Measurements from ENCODE around the gene MEMO1.
"Not testable (repeated sequence)": the region's sequence is repeated elsewhere in the genome, so short reads cannot be mapped to it uniquely, and the experiment has no call there.

MEMO1 gene

DNA sequence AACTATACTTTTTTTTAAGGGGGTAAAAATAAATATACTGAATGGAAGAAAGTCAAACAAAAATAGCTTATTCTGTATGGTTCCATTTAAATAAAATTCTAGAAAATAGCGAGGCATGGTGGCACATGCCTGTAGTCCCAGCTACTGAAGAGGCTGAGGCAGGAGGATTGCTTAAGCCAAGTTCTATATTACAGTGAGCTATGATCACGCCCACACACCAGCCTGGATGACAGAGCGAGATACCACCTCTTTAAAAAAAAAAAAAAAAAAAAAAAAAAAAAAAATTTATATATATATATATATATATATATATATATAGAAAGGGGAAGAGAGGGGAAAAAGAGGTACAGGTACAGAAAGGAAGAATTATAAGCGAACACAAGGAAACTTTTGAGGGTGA is 77.7 kb downstream of the MEMO1 start:
- H3K27me3 Mint-ChIP-seq (ENCODE audit: low read depth), result no peaks in the 10 kb centered on the region
- DNase-seq (ENCODE audit: low spot score), result no peak
- H3K36me3 Mint-ChIP-seq (ENCODE audit: low read depth), result peaks cover 8% of the 10 kb centered on the region
- H3K4me3 Mint-ChIP-seq, result no peak overlapping the region
- H3K27ac Mint-ChIP-seq, result no peak overlapping the region
- H3K4me1 Mint-ChIP-seq (ENCODE audit: low read depth), result peaks cover 6% of the 10 kb centered on the region
- H3K9me3 Mint-ChIP-seq, result no peaks in the 10 kb centered on the region

DNA sequence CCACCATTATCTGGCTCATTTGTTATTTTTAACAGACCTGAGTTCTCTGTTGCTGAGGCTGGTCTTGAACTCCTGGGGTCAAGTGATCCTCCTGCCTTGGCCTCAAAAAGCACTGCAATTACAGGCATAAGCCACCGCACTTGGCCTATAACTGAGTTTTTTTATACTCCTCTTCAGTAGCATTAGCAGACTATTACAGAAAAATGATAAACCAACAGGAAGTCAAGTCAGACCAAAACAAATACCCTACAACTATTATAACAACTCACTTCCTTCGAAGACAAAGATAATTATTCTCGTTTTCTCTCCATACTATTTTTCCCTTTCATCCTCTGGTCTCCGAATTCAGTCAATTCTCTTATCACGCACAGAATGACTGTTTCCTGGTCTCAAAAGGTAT is 78.2 kb downstream of the MEMO1 start:
- no peaks in the 10 kb centered on the region for H3K9me3 Mint-ChIP-seq
- no peaks in the 10 kb centered on the region for H3K27me3 Mint-ChIP-seq (ENCODE audit: low read depth)
- H3K36me3 Mint-ChIP-seq (ENCODE audit: low read depth), result peaks cover 8% of the 10 kb centered on the region
- no peak for DNase-seq (ENCODE audit: low spot score)
- H3K4me1 Mint-ChIP-seq (ENCODE audit: low read depth), result peaks cover 6% of the 10 kb centered on the region
- no peak overlapping the region for H3K27ac Mint-ChIP-seq
- H3K4me3 Mint-ChIP-seq, result no peak overlapping the region

DNA sequence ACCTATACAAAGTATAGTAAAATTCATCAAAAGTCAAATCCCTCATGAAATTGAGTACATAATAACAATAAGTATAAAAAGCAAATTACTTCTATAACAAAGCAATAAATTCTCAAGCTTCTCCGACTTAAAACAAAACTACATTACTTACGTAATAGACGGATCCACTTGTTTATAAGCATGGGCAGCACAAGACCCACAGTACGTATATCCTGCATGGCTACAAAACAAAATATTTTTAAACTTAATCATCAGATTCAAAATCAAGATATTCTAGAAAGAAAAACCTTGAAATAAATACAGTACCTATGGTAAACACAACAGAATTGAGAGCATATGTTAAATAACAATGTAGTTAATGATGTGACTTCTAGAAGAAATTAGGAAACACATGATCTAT is 78.9 kb downstream of the MEMO1 start:
- Mint-ChIP-seq H3K4me3 (no peak overlapping the region), H3K27ac (no peak overlapping the region), H3K27me3 (ENCODE audit: low read depth) (no peaks in the 10 kb centered on the region), H3K4me1 (ENCODE audit: low read depth) (peaks cover 6% of the 10 kb centered on the region), H3K9me3 (no peaks in the 10 kb centered on the region), H3K36me3 (ENCODE audit: low read depth) (peaks cover 8% of the 10 kb centered on the region)
- no peak for DNase-seq (ENCODE audit: low spot score)

DNA sequence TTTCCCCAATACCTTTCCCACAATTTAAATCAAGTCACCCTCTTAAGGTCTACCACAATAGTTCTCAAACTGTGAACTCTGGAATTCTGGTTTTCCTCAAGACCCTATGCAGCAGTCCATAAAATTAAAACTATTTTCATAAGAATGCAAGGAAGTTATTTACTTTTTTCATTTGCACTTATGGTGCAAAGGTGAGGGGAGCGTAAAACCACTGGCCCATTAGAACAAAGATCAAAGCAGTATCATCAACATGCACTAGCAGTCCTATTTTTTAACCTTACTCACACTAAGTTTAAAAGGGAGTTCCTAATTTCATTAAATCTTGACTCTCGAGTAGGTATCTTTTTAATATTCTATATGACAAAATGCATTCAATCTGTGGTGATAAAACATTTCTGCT is 85.3 kb downstream of the MEMO1 start:
- H3K9me3 Mint-ChIP-seq, result no peaks in the 10 kb centered on the region
- DNase-seq (ENCODE audit: low spot score), result no peak
- H3K27ac Mint-ChIP-seq, result no peak overlapping the region
- no peak overlapping the region for H3K4me3 Mint-ChIP-seq
- no peaks in the 10 kb centered on the region for H3K27me3 Mint-ChIP-seq (ENCODE audit: low read depth)
- H3K36me3 Mint-ChIP-seq (ENCODE audit: low read depth), result peaks cover 6% of the 10 kb centered on the region
- H3K4me1 Mint-ChIP-seq (ENCODE audit: low read depth), result peaks cover 13% of the 10 kb centered on the region

DNA sequence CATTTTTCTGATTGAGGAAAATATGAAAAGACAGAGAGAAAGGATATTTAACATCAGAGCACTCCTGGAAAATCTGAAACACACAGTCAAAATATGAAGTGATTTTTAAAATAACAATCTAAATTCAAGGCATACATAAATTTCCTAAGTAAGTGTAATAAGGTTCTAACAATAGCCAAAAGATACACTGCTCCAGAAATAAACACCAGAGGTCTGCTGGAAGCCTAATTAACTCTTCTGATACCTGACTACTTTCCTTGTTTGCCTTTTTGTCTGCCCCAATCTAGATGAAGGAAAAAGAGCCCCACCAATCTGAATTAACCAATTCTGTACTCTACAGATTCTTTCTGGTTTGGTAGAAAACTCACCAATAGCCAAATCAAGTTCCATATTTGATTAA is 87.1 kb downstream of the MEMO1 start:
- peaks cover 13% of the 10 kb centered on the region for H3K4me1 Mint-ChIP-seq (ENCODE audit: low read depth)
- no peak for DNase-seq (ENCODE audit: low spot score)
- no peak overlapping the region for H3K27ac Mint-ChIP-seq
- H3K36me3 Mint-ChIP-seq (ENCODE audit: low read depth), result peaks cover 5% of the 10 kb centered on the region
- no peak overlapping the region for H3K4me3 Mint-ChIP-seq
- no peaks in the 10 kb centered on the region for H3K27me3 Mint-ChIP-seq (ENCODE audit: low read depth)
- no peaks in the 10 kb centered on the region for H3K9me3 Mint-ChIP-seq

DNA sequence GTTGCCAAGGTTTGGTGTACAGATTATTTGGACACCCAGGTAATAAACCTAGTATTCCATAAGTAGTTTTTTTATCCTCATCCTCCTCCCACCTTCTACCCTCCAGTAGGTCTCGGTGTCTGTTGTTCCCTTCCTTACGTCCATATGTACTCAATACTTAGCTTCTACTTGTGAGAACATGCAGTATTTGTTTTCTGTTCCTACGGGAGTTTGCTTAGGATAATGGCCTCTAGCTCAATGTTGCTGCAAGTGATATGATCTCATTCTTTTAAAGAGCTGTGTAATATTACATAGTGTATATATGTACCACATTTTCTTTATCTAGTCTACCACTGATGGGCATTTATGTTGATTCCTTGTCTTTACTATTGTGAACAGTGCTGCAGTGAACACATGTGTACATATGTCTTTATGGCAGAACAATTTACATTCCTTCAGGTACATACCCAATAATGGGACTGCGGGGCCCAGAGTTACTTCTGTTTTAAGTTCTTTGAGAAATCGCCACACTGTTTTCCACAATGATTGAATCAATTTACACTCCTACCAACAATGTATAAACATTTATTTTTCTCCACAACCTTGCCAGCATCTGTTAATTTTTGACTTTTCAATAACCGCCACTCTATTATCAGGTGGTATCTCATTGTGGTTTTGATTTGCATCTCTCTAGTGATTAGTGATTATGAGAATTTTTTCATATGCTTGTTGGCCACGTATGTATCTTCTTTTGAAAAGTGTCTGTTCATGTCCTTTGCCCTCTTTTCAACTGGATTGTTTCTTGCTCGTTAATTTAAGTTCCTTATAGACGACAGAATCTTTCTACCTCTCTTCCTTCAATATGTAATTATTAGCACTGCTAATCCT is 88.0 kb downstream of the MEMO1 start:
- H3K27me3 Mint-ChIP-seq (ENCODE audit: low read depth), result no peaks in the 10 kb centered on the region
- H3K36me3 Mint-ChIP-seq (ENCODE audit: low read depth), result peaks cover 5% of the 10 kb centered on the region
- no peak overlapping the region for H3K27ac Mint-ChIP-seq
- H3K4me1 Mint-ChIP-seq (ENCODE audit: low read depth), result peaks cover 13% of the 10 kb centered on the region
- H3K4me3 Mint-ChIP-seq, result no peak overlapping the region
- H3K9me3 Mint-ChIP-seq, result no peaks in the 10 kb centered on the region
- DNase-seq (ENCODE audit: low spot score), result no peak

DNA sequence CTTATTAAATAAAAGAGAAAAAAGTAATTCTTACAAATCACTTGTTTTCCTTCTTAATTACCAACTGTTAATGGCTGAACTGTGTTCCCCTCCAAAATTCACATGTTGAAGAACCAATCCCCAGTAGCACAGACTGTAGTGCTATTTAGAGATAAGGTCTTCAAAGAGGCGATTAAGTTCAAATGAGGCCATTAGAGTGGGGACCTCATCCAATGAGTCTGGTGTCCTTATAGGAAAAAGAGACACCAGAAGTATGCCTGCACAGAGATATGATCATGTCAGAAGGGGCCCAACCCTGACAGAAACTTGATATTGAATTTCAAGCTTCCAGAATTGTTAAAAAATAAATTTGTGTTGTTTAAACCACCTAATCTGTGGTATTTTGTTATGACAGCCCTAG is 89.8 kb downstream of the MEMO1 start:
- Mint-ChIP-seq H3K27ac (no peak overlapping the region), H3K36me3 (ENCODE audit: low read depth) (peaks cover 5% of the 10 kb centered on the region), H3K27me3 (ENCODE audit: low read depth) (no peaks in the 10 kb centered on the region), H3K4me1 (ENCODE audit: low read depth) (peaks cover 13% of the 10 kb centered on the region), H3K4me3 (no peak overlapping the region), H3K9me3 (no peaks in the 10 kb centered on the region)
- DNase-seq (ENCODE audit: low spot score), result no peak

DNA sequence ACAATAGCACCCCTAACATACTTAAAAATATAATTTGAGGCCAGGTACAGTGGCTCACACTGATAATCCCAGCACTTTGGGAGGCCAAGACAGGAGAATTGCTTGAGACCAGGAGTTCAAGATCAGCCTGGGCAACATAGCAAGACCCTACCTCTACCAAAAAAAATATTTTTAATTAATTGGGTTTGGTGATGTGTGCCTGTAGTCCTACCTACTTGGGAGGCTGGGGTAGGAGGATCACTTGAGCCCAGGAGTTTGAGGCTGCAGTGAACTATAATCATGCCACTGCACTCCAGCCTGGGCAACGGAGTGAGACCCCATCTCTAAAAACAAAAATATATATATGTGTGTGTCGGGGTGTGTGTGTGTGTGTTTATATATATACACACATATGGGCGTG is 91.3 kb downstream of the MEMO1 start:
- DNase-seq (ENCODE audit: low spot score), result no peak
- no peak overlapping the region for H3K4me3 Mint-ChIP-seq
- peaks cover 6% of the 10 kb centered on the region for H3K36me3 Mint-ChIP-seq (ENCODE audit: low read depth)
- peaks cover 13% of the 10 kb centered on the region for H3K4me1 Mint-ChIP-seq (ENCODE audit: low read depth)
- H3K27ac Mint-ChIP-seq, result no peak overlapping the region
- no peaks in the 10 kb centered on the region for H3K9me3 Mint-ChIP-seq
- no peaks in the 10 kb centered on the region for H3K27me3 Mint-ChIP-seq (ENCODE audit: low read depth)

DNA sequence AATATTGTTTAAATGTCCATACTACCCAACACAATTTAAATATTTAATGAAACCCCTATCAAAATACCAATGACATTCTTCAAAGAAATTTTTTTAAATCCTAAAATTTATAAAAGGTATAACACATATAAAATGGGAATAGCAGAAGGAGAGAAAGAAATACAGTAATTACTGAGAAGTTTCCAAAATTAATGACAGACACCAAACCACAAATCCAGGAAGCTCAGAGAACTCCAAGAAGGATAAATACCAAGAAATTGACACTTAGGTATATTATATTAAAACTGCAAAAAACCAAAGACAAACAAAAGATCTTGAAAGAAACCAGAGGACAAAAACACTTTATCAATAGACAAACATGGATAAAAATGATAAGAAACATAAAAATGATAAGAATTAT is 101.1 kb downstream of the MEMO1 start:
- DNase-seq (ENCODE audit: low spot score), result no peak
- H3K4me1 Mint-ChIP-seq (ENCODE audit: low read depth), result peaks cover 15% of the 10 kb centered on the region
- H3K36me3 Mint-ChIP-seq (ENCODE audit: low read depth), result peaks cover 28% of the 10 kb centered on the region
- peaks cover 4% of the 10 kb centered on the region for H3K9me3 Mint-ChIP-seq
- no peak overlapping the region for H3K4me3 Mint-ChIP-seq
- no peak overlapping the region for H3K27ac Mint-ChIP-seq
- no peaks in the 10 kb centered on the region for H3K27me3 Mint-ChIP-seq (ENCODE audit: low read depth)

DNA sequence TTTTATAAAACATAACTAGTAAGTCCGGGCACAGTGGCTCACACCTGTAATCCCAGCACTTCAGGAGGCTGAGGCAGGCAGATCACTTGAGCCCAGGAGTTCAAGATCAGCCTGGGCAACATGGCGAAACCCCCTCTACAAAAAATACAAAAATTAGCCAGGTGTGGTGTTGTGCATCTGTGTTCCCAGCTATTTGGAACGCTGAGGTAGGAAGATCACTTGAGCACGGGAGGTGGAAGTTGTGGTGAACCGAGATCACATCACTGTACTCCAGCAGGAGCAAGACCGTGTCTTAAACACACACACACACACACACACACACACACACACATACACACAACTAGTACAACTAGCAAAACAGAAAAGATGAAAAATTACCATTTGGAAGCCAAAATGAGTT is 103.3 kb downstream of the MEMO1 start:
- H3K4me3 Mint-ChIP-seq; H3K27me3 Mint-ChIP-seq (ENCODE audit: low read depth); DNase-seq (ENCODE audit: low spot score); H3K9me3 Mint-ChIP-seq; H3K27ac Mint-ChIP-seq: not testable (repeated sequence)
- Mint-ChIP-seq H3K36me3 (ENCODE audit: low read depth) (peaks cover 35% of the 10 kb centered on the region), H3K4me1 (ENCODE audit: low read depth) (peaks cover 19% of the 10 kb centered on the region)

DNA sequence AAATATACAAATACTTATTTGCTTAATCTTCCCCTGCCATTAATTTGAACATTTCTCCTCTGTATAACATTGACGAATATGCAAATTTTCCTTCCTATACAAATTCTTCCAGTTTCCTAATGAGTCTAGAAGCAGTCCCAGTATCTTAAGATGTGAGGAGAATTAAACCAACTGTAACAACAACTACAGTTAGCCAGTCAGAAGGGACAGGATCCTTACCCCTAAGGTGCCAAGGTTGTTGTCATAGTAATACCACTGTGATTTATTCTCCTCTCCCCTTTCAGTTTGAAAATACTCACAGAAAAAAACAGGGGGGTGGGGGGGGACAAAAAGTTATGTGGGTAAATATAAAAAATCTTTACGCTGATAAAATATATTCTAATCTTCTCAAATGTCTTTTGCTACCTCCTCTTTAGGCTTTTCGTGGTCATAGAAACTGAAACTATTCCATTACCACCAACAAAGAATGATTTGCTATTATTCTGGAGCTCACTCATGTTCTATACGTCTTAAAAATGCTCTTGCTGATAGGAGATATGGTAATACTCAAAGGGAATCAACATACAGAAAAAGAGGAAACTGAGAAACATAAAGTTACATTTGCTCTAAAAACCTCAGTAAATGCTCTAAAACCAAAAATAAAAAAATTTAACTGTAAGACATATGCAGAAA is 107.6 kb downstream of the MEMO1 start:
- peaks cover 15% of the 10 kb centered on the region for H3K9me3 Mint-ChIP-seq
- H3K27ac Mint-ChIP-seq, result peak overlapping the region; percentile 55
- no peaks in the 10 kb centered on the region for H3K27me3 Mint-ChIP-seq (ENCODE audit: low read depth)
- peaks cover 10% of the 10 kb centered on the region for H3K4me1 Mint-ChIP-seq (ENCODE audit: low read depth)
- no peak for DNase-seq (ENCODE audit: low spot score)
- peaks cover 52% of the 10 kb centered on the region for H3K36me3 Mint-ChIP-seq (ENCODE audit: low read depth)
- H3K4me3 Mint-ChIP-seq, result no peak overlapping the region

DNA sequence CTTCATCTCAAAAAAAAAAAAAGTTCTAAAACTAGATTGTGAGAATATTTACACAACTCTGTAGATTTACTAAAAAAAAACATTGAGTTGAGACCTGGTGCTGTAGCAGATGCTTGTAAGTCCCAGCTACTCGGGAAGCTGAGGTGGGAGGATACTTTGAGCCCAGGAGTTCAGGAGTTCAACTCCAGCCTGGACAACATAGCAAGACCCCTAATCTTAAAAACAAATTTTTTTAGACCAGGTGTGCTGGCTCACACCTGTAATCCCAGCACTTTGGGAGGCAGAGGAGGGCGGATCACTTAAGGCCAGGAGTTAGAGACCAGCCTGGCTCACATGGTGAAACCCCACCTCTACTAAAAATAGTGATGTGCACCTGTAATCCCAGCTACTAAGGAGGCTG is 108.9 kb downstream of the MEMO1 start:
- H3K27ac Mint-ChIP-seq, result no peak overlapping the region
- DNase-seq (ENCODE audit: low spot score), result no peak
- peaks cover 60% of the 10 kb centered on the region for H3K36me3 Mint-ChIP-seq (ENCODE audit: low read depth)
- no peaks in the 10 kb centered on the region for H3K27me3 Mint-ChIP-seq (ENCODE audit: low read depth)
- H3K9me3 Mint-ChIP-seq, result peaks cover 29% of the 10 kb centered on the region
- peaks cover 5% of the 10 kb centered on the region for H3K4me1 Mint-ChIP-seq (ENCODE audit: low read depth)
- no peak overlapping the region for H3K4me3 Mint-ChIP-seq

DNA sequence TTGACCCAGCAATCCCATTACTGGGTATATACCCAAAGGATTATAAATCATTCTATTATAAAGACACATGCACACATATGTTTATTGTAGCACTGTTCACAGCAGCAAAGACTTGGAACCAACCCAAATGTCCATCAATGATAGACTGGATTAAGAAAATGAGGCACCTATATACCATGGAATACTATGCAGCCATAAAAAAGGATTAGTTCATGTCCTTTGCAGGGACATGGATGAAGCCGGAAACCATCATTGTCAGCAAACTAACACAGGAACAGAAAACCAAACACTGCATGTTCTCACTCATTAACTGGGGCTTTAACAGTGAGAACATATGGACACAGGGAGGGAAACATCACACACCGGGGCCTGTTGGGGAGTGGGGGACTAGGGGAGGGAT is 110.7 kb downstream of the MEMO1 start:
- not testable (repeated sequence) for H3K4me3 Mint-ChIP-seq; H3K27ac Mint-ChIP-seq; DNase-seq (ENCODE audit: low spot score); H3K4me1 Mint-ChIP-seq (ENCODE audit: low read depth); H3K27me3 Mint-ChIP-seq (ENCODE audit: low read depth)
- Mint-ChIP-seq H3K36me3 (ENCODE audit: low read depth) (peaks cover 63% of the 10 kb centered on the region), H3K9me3 (peaks cover 30% of the 10 kb centered on the region)

DNA sequence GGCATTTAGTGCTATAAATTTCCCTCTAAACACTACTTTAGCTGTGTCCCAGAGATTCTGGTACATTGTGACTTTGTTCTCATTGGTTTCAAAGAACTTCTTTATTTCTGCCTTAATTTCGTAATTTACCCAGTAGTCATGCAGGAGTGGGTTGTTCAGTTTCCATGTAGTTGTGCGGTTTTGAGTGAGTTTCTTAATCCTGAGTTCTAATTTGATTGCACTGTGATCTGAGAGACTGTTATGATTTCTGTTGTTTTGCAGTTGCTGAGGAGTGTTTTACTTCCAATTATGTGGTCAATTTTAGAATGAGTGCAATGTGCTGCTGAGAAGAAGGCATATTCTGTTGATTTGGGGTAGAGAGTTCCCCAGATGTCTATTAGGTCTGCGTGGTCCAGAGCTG is 112.5 kb downstream of the MEMO1 start:
- Mint-ChIP-seq H3K9me3 (peaks cover 30% of the 10 kb centered on the region), H3K36me3 (ENCODE audit: low read depth) (peaks cover 62% of the 10 kb centered on the region)
- not testable (repeated sequence) for H3K4me1 Mint-ChIP-seq (ENCODE audit: low read depth); H3K4me3 Mint-ChIP-seq; H3K27me3 Mint-ChIP-seq (ENCODE audit: low read depth); DNase-seq (ENCODE audit: low spot score); H3K27ac Mint-ChIP-seq
